HEK293 (cell line): Measurements from ENCODE around the gene IL15RA.

Source experiments
- CTCF ChIA-PET: fragments of 350-600 bp; formaldehyde crosslinking; extraction: SDS; loops from one replicate; lab custom pipeline; 2021; ENCODE audit warnings: antibody characterized with exemption; lab: Yijun Ruan, JAX
- POLR2A ChIA-PET: fragments of 300-600 bp; formaldehyde crosslinking; extraction: SDS; loops from one replicate; lab custom pipeline; 2020; ENCODE audit warnings: antibody characterized with exemption, inconsistent platforms; lab: Yijun Ruan, JAX
- H3K27ac ChIP-seq: fragments of 200-500 bp; sonication (Bioruptor generic); 2 replicates; pipeline ENCODE4 v1.5.1; 2014; ENCODE audit warnings: low read depth, low read length, control low read depth, inconsistent platforms; ENCODE audit errors: extremely low read depth
- H3K36me3 ChIP-seq, 2 experiments: fragments of 200-500 bp in 1 of 2; sonication (Bioruptor generic) in 1 of 2; 1 replicate in 1 of 2; 2 replicates in 1 of 2; pipeline ENCODE4 v1.5.1; 2014 to 2017; ENCODE audit warnings: inconsistent platforms in 2 of 2, low read length in 2 of 2; ENCODE audit not compliant: control insufficient read depth in 2 of 2, insufficient read depth in 1 of 2
- H3K4me1 ChIP-seq: fragments of 200-500 bp; sonication (Bioruptor generic); 2 replicates; pipeline ENCODE4 v1.5.1; 2014; ENCODE audit warnings: mild to moderate bottlenecking, low read length, inconsistent platforms; ENCODE audit not compliant: control insufficient read depth, insufficient read depth
- H3K4me3 ChIP-seq: 2 replicates; pipeline ENCODE4 v1.5.1; 2011; ENCODE audit warnings: low read depth, mild to moderate bottlenecking, control low read depth, low read length, moderate library complexity
- H3K9me3 ChIP-seq: fragments of 200-500 bp; sonication (Bioruptor generic); 2 replicates; pipeline ENCODE4 v1.5.1; 2014; ENCODE audit warnings: low read depth, low read length, inconsistent platforms; ENCODE audit not compliant: control insufficient read depth, insufficient read depth
- HIC1 ChIP-seq: fragments of 450-650 bp; formaldehyde crosslinking; IDR thresholded peaks from 2 replicates; pipeline ENCODE4 v1.5.1; 2016; ENCODE audit warnings: missing biosample characterization, missing genetic modification characterization
- HOXA7 ChIP-seq: sonication (generic); formaldehyde crosslinking; IDR thresholded peaks from 2 replicates; pipeline ENCODE4 v1.8.1; 2022; ENCODE audit warnings: missing genetic modification reagents, borderline replicate concordance
- MEIS1 ChIP-seq: sonication (generic); formaldehyde crosslinking; IDR thresholded peaks from 2 replicates; pipeline ENCODE4 v1.8.1; 2022; ENCODE audit warnings: missing genetic modification reagents, mild to moderate bottlenecking, borderline replicate concordance
- PRDM1 ChIP-seq: fragments of 450-650 bp; formaldehyde crosslinking; IDR thresholded peaks from 2 replicates; pipeline ENCODE4; 2016; ENCODE audit warnings: missing biosample characterization, missing genetic modification characterization
- SALL2 ChIP-seq: fragments of 450-650 bp; formaldehyde crosslinking; IDR thresholded peaks from 2 replicates; pipeline ENCODE4 v1.5.0; 2017; ENCODE audit warnings: missing biosample characterization, mild to moderate bottlenecking, missing genetic modification characterization, borderline replicate concordance
- SCRT2 ChIP-seq: fragments of 450-650 bp; formaldehyde crosslinking; IDR thresholded peaks from 2 replicates; pipeline ENCODE4 v1.5.1; 2016; ENCODE audit warnings: missing biosample characterization, missing genetic modification characterization
- SP7 ChIP-seq: fragments of 450-650 bp; formaldehyde crosslinking; IDR thresholded peaks from 2 replicates; pipeline ENCODE4 v1.5.1; 2016; ENCODE audit warnings: missing biosample characterization, missing genetic modification characterization
- ZBTB17 ChIP-seq: fragments of 450-650 bp; formaldehyde crosslinking; IDR thresholded peaks from 2 replicates; pipeline ENCODE4 v1.5.1; 2016; ENCODE audit warnings: missing biosample characterization, missing genetic modification characterization
- ZBTB48 ChIP-seq: fragments of 450-650 bp; formaldehyde crosslinking; IDR thresholded peaks from 2 replicates; pipeline ENCODE4 v1.5.1; 2016; ENCODE audit warnings: missing biosample characterization, missing genetic modification characterization
- ZEB2 ChIP-seq: fragments of 450-650 bp; formaldehyde crosslinking; IDR thresholded peaks from 2 replicates; pipeline ENCODE4 v1.5.1; 2016; ENCODE audit warnings: missing biosample characterization, missing genetic modification characterization
- ZNF157 ChIP-seq: fragments of 450-650 bp; formaldehyde crosslinking; IDR thresholded peaks from 2 replicates; pipeline ENCODE4 v1.5.1; 2016; ENCODE audit warnings: missing biosample characterization, missing genetic modification characterization
- ZNF18 ChIP-seq: fragments of 450-650 bp; formaldehyde crosslinking; IDR thresholded peaks from 2 replicates; pipeline ENCODE4 v1.5.1; 2016; ENCODE audit warnings: missing biosample characterization, missing genetic modification characterization
- ZNF2 ChIP-seq: fragments of 450-650 bp; formaldehyde crosslinking; IDR thresholded peaks from 2 replicates; pipeline ENCODE4 v1.5.1; 2016; ENCODE audit warnings: missing biosample characterization, missing genetic modification characterization
- ZNF214 ChIP-seq: fragments of 450-650 bp; formaldehyde crosslinking; IDR thresholded peaks from 2 replicates; pipeline ENCODE4 v1.5.1; 2017; ENCODE audit warnings: missing biosample characterization, mild to moderate bottlenecking, missing genetic modification characterization, borderline replicate concordance
- ZNF23 ChIP-seq: fragments of 450-650 bp; formaldehyde crosslinking; IDR thresholded peaks from 2 replicates; pipeline ENCODE4 v1.5.1; 2016; ENCODE audit warnings: missing biosample characterization, missing genetic modification characterization, borderline replicate concordance
- ZNF280D ChIP-seq: fragments of 450-650 bp; formaldehyde crosslinking; IDR thresholded peaks from 2 replicates; pipeline ENCODE4 v1.5.1; 2016; ENCODE audit warnings: missing biosample characterization, missing genetic modification characterization
- ZNF449 ChIP-seq: fragments of 450-650 bp; formaldehyde crosslinking; IDR thresholded peaks from 2 replicates; pipeline ENCODE4 v1.5.1; 2017; ENCODE audit warnings: missing biosample characterization, mild to moderate bottlenecking, missing genetic modification characterization, moderate library complexity
- ZNF473 ChIP-seq: fragments of 450-650 bp; formaldehyde crosslinking; IDR thresholded peaks from 2 replicates; pipeline ENCODE4 v1.5.1; 2017; ENCODE audit warnings: missing biosample characterization, missing genetic modification characterization
- ZNF501 ChIP-seq: fragments of 450-650 bp; formaldehyde crosslinking; IDR thresholded peaks from 2 replicates; pipeline ENCODE4 v1.5.1; 2016; ENCODE audit warnings: missing biosample characterization, missing genetic modification characterization
- ZNF510 ChIP-seq: fragments of 450-650 bp; formaldehyde crosslinking; IDR thresholded peaks from 2 replicates; pipeline ENCODE4 v1.5.1; 2018; ENCODE audit warnings: mild to moderate bottlenecking, missing genetic modification characterization, missing biosample characterization; ENCODE audit not compliant: insufficient replicate concordance
- ZNF529 ChIP-seq: fragments of 450-650 bp; formaldehyde crosslinking; IDR thresholded peaks from 2 replicates; pipeline ENCODE4 v1.5.1; 2017; ENCODE audit warnings: missing genetic modification characterization, missing biosample characterization; ENCODE audit not compliant: insufficient replicate concordance
- ZNF610 ChIP-seq: fragments of 450-650 bp; formaldehyde crosslinking; IDR thresholded peaks from 2 replicates; pipeline ENCODE4 v1.5.1; 2016; ENCODE audit warnings: missing biosample characterization, missing genetic modification characterization, borderline replicate concordance
- ZNF639 ChIP-seq: fragments of 450-650 bp; formaldehyde crosslinking; IDR thresholded peaks from 2 replicates; pipeline ENCODE4 v1.5.1; 2016; ENCODE audit warnings: missing biosample characterization, missing genetic modification characterization
- ZNF664 ChIP-seq: fragments of 450-650 bp; formaldehyde crosslinking; IDR thresholded peaks from 2 replicates; pipeline ENCODE4 v1.5.1; 2016; ENCODE audit warnings: missing biosample characterization, missing genetic modification characterization
- ZNF701 ChIP-seq: fragments of 450-650 bp; formaldehyde crosslinking; IDR thresholded peaks from 2 replicates; pipeline ENCODE4 v1.5.1; 2016; ENCODE audit warnings: missing biosample characterization, missing genetic modification characterization
- ZNF768 ChIP-seq: fragments of 450-650 bp; formaldehyde crosslinking; IDR thresholded peaks from 2 replicates; pipeline ENCODE4 v1.5.1; 2018; ENCODE audit warnings: missing biosample characterization, mild to moderate bottlenecking, missing genetic modification characterization
- ZNF785 ChIP-seq: fragments of 450-650 bp; formaldehyde crosslinking; IDR thresholded peaks from 2 replicates; pipeline ENCODE4 v1.5.1; 2016; ENCODE audit warnings: missing biosample characterization, missing genetic modification characterization

The IL15RA gene

GRCh38 chr10:6020826-6021225 is 43.5 kb upstream of the IL15RA start:
- Histone ChIP-seq H3K4me1 (no peaks in the 10 kb centered on the region), H3K4me3 (no peak overlapping the region), H3K9me3 (no peaks in the 10 kb centered on the region), H3K27ac (no peak overlapping the region), H3K36me3 (no peaks in the 10 kb centered on the region)
- CTCF ChIA-PET, result no interaction called here
- POLR2A ChIA-PET, result no interaction called here
- no peak for TF ChIP-seq ZNF639 (tag by site-specific recombination)
- TF ChIP-seq ZBTB17 (tag by site-specific recombination), result no peak
- TF ChIP-seq ZNF664 (tag by site-specific recombination), result no peak
- no peak for TF ChIP-seq ZNF449 (tag by site-specific recombination)
- TF ChIP-seq HOXA7 (CRISPR knock-in tag), result no peak
- no peak for TF ChIP-seq SP7 (tag by site-specific recombination)
- TF ChIP-seq HIC1, result no peak
- no peak for TF ChIP-seq ZNF610 (tag by site-specific recombination)
- TF ChIP-seq ZNF157 (tag by site-specific recombination), result no peak
- TF ChIP-seq ZNF501 (tag by site-specific recombination), result no peak
- no peak for TF ChIP-seq ZNF768 (tag by site-specific recombination)
- no peak for TF ChIP-seq ZEB2 (tag by site-specific recombination)
- no peak for TF ChIP-seq SCRT2 (tag by site-specific recombination)
- TF ChIP-seq ZNF18 (tag by site-specific recombination), result no peak
- TF ChIP-seq ZNF785, result no peak
- TF ChIP-seq ZNF473 (tag by site-specific recombination), result no peak
- no peak for TF ChIP-seq ZNF2 (tag by site-specific recombination)
- TF ChIP-seq PRDM1 (tag by site-specific recombination), result no peak
- TF ChIP-seq ZNF510 (tag by site-specific recombination), result no peak

- CTCF ChIA-PET, result no interaction called here
- Histone ChIP-seq H3K36me3 (no peaks in the 10 kb centered on the region), H3K4me1 (no peaks in the 10 kb centered on the region), H3K9me3 (no peaks in the 10 kb centered on the region), H3K27ac (no peak overlapping the region), H3K4me3 (no peak overlapping the region)
- POLR2A ChIA-PET, result no interaction called here
- no peak for TF ChIP-seq MEIS1 (CRISPR knock-in tag)
- TF ChIP-seq ZNF214 (tag by site-specific recombination), result no peak
- no peak for TF ChIP-seq ZNF529 (tag by site-specific recombination)
- TF ChIP-seq ZNF280D (tag by site-specific recombination), result no peak
- no peak for TF ChIP-seq ZBTB48 (tag by site-specific recombination)
- no peak for TF ChIP-seq SALL2 (tag by site-specific recombination)
- no peak for TF ChIP-seq ZNF23 (tag by site-specific recombination)
- TF ChIP-seq ZNF510 (tag by site-specific recombination), result no peak
- TF ChIP-seq ZNF701 (tag by site-specific recombination), result no peak
These were observed 42.5 kb upstream of the IL15RA start for GRCh38 chr10:6019796-6020195.
